ENCODE data around the gene NDUFV3.

The NDUFV3 gene

GRCh38 chr21:42850463-42850862 lies 42.6 kb upstream of the NDUFV3 start:
- Histone ChIP-seq H3K36me3 (ENCODE audit: control insufficient read depth in 2 of 2, insufficient read depth in 2 of 2, low read length in 2 of 2) (peaks cover 35 to 46% of the 10 kb centered on the region in 2 donors), H3K9me3 (ENCODE audit: control insufficient read depth in 2 of 2, low read length in 2 of 2) (no peaks in the 10 kb centered on the region), H3K27me3 (ENCODE audit: control insufficient read depth in 1 of 2, insufficient read depth in 2 of 2, low read length in 2 of 2) (no peaks in the 10 kb centered on the region), H3K4me3 (ENCODE audit: low read length in 2 of 2) (no peak overlapping the region), H3K4me1 (ENCODE audit: control insufficient read depth, insufficient read depth, low read length) (peaks cover 2% of the 10 kb centered on the region), H3K9ac (ENCODE audit: low read length in 2 of 2) (no peak overlapping the region), H3K27ac (ENCODE audit: low read length) (no peak overlapping the region)

- no peaks in the 10 kb centered on the region for H3K4me1 ChIP-seq (ENCODE audit: control insufficient read depth, insufficient read depth, low read length)
- H3K27ac ChIP-seq (ENCODE audit: low read length) = no peak overlapping the region
- no peak overlapping the region for H3K4me3 ChIP-seq (ENCODE audit: low read length in 2 of 2)
- H3K9me3 ChIP-seq (ENCODE audit: control insufficient read depth in 2 of 2, low read length in 2 of 2) = no peaks in the 10 kb centered on the region
- H3K27me3 ChIP-seq (ENCODE audit: control insufficient read depth in 1 of 2, insufficient read depth in 2 of 2, low read length in 2 of 2) = no peaks in the 10 kb centered on the region
- H3K36me3 ChIP-seq (ENCODE audit: control insufficient read depth in 2 of 2, insufficient read depth in 2 of 2, low read length in 2 of 2) = peaks cover 39 to 49% of the 10 kb centered on the region in 2 donors
- no peak overlapping the region for H3K9ac ChIP-seq (ENCODE audit: low read length in 2 of 2)
Measured at GRCh38 chr21:42850866-42851391, 42.2 kb upstream of the NDUFV3 start.

- Histone ChIP-seq H3K9ac (ENCODE audit: low read length in 2 of 2) (no peak overlapping the region), H3K4me3 (ENCODE audit: low read length in 2 of 2) (no peak overlapping the region), H3K27me3 (ENCODE audit: control insufficient read depth in 1 of 2, insufficient read depth in 2 of 2, low read length in 2 of 2) (no peaks in the 10 kb centered on the region), H3K4me1 (ENCODE audit: control insufficient read depth, insufficient read depth, low read length) (no peaks in the 10 kb centered on the region), H3K36me3 (ENCODE audit: control insufficient read depth in 2 of 2, insufficient read depth in 2 of 2, low read length in 2 of 2) (peaks cover 36 to 51% of the 10 kb centered on the region in 2 donors), H3K9me3 (ENCODE audit: control insufficient read depth in 2 of 2, low read length in 2 of 2) (no peaks in the 10 kb centered on the region), H3K27ac (ENCODE audit: low read length) (no peak overlapping the region)
Measured at GRCh38 chr21:42851812-42852665, 41.1 kb upstream of the NDUFV3 start.

- no peak overlapping the region for H3K27ac ChIP-seq (ENCODE audit: low read length)
- no peak overlapping the region for H3K9ac ChIP-seq (ENCODE audit: low read length in 2 of 2)
- H3K9me3 ChIP-seq (ENCODE audit: control insufficient read depth in 2 of 2, low read length in 2 of 2) = no peaks in the 10 kb centered on the region
- no peaks in the 10 kb centered on the region for H3K4me1 ChIP-seq (ENCODE audit: control insufficient read depth, insufficient read depth, low read length)
- H3K36me3 ChIP-seq (ENCODE audit: control insufficient read depth in 2 of 2, insufficient read depth in 2 of 2, low read length in 2 of 2) = peaks cover 36 to 51% of the 10 kb centered on the region in 2 donors
- no peaks in the 10 kb centered on the region for H3K27me3 ChIP-seq (ENCODE audit: control insufficient read depth in 1 of 2, insufficient read depth in 2 of 2, low read length in 2 of 2)
- no peak overlapping the region for H3K4me3 ChIP-seq (ENCODE audit: low read length in 2 of 2)
Measured at GRCh38 chr21:42852925-42853570, 40.1 kb upstream of the NDUFV3 start.

- Histone ChIP-seq H3K27me3 (ENCODE audit: control insufficient read depth in 1 of 2, insufficient read depth in 2 of 2, low read length in 2 of 2) (no peaks in the 10 kb centered on the region), H3K36me3 (ENCODE audit: control insufficient read depth in 2 of 2, insufficient read depth in 2 of 2, low read length in 2 of 2) (peaks cover 39 to 56% of the 10 kb centered on the region in 2 donors)
Measured at GRCh38 chr21:42853621-42854020, 39.5 kb upstream of the NDUFV3 start.

GRCh38 chr21:42854246-42855010 lies 38.7 kb upstream of the NDUFV3 start:
- H3K9me3 ChIP-seq (ENCODE audit: control insufficient read depth in 2 of 2, low read length in 2 of 2) = no peaks in the 10 kb centered on the region
- H3K4me3 ChIP-seq (ENCODE audit: low read length in 2 of 2) = no peak overlapping the region
- H3K4me1 ChIP-seq (ENCODE audit: control insufficient read depth, insufficient read depth, low read length) = no peaks in the 10 kb centered on the region
- H3K9ac ChIP-seq (ENCODE audit: low read length in 2 of 2) = no peak overlapping the region
- peaks cover 38 to 53% of the 10 kb centered on the region in 2 donors for H3K36me3 ChIP-seq (ENCODE audit: control insufficient read depth in 2 of 2, insufficient read depth in 2 of 2, low read length in 2 of 2)
- H3K27me3 ChIP-seq (ENCODE audit: control insufficient read depth in 1 of 2, insufficient read depth in 2 of 2, low read length in 2 of 2) = no peaks in the 10 kb centered on the region
- no peak overlapping the region for H3K27ac ChIP-seq (ENCODE audit: low read length)

More at GRCh38 chr21:42853621-42854020, 39.5 kb upstream of the NDUFV3 start:
- Histone ChIP-seq H3K27ac (ENCODE audit: low read length) (no peak overlapping the region), H3K4me3 (ENCODE audit: low read length in 2 of 2) (no peak overlapping the region), H3K9me3 (ENCODE audit: control insufficient read depth in 2 of 2, low read length in 2 of 2) (no peaks in the 10 kb centered on the region), H3K9ac (ENCODE audit: low read length in 2 of 2) (no peak overlapping the region), H3K4me1 (ENCODE audit: control insufficient read depth, insufficient read depth, low read length) (no peaks in the 10 kb centered on the region)

- Histone ChIP-seq H3K36me3 (ENCODE audit: control insufficient read depth in 2 of 2, insufficient read depth in 2 of 2, low read length in 2 of 2) (peaks cover 36 to 52% of the 10 kb centered on the region in 2 donors), H3K9me3 (ENCODE audit: control insufficient read depth in 2 of 2, low read length in 2 of 2) (no peaks in the 10 kb centered on the region), H3K4me1 (ENCODE audit: control insufficient read depth, insufficient read depth, low read length) (no peaks in the 10 kb centered on the region), H3K4me3 (ENCODE audit: low read length in 2 of 2) (no peak overlapping the region), H3K27me3 (ENCODE audit: control insufficient read depth in 1 of 2, insufficient read depth in 2 of 2, low read length in 2 of 2) (no peaks in the 10 kb centered on the region), H3K27ac (ENCODE audit: low read length) (no peak overlapping the region), H3K9ac (ENCODE audit: low read length in 2 of 2) (no peak overlapping the region)
Measured at GRCh38 chr21:42855171-42855936, 37.8 kb upstream of the NDUFV3 start.

- no peak overlapping the region for H3K9ac ChIP-seq (ENCODE audit: low read length in 2 of 2)
- no peak overlapping the region for H3K4me3 ChIP-seq (ENCODE audit: low read length in 2 of 2)
- H3K9me3 ChIP-seq (ENCODE audit: control insufficient read depth in 2 of 2, low read length in 2 of 2) = no peaks in the 10 kb centered on the region
- no peaks in the 10 kb centered on the region for H3K4me1 ChIP-seq (ENCODE audit: control insufficient read depth, insufficient read depth, low read length)
- H3K27me3 ChIP-seq (ENCODE audit: control insufficient read depth in 1 of 2, insufficient read depth in 2 of 2, low read length in 2 of 2) = no peaks in the 10 kb centered on the region
- H3K27ac ChIP-seq (ENCODE audit: low read length) = no peak overlapping the region
- peaks cover 37 to 53% of the 10 kb centered on the region in 2 donors for H3K36me3 ChIP-seq (ENCODE audit: control insufficient read depth in 2 of 2, insufficient read depth in 2 of 2, low read length in 2 of 2)
Measured at GRCh38 chr21:42855937-42856335, 37.2 kb upstream of the NDUFV3 start.

GRCh38 chr21:42857216-42857615 lies 35.9 kb upstream of the NDUFV3 start:
- no peaks in the 10 kb centered on the region for H3K27me3 ChIP-seq (ENCODE audit: control insufficient read depth in 1 of 2, insufficient read depth in 2 of 2, low read length in 2 of 2)
- no peaks in the 10 kb centered on the region for H3K4me1 ChIP-seq (ENCODE audit: control insufficient read depth, insufficient read depth, low read length)
- H3K36me3 ChIP-seq (ENCODE audit: control insufficient read depth in 2 of 2, insufficient read depth in 2 of 2, low read length in 2 of 2) = peaks cover 34 to 43% of the 10 kb centered on the region in 2 donors
- no peak overlapping the region for H3K4me3 ChIP-seq (ENCODE audit: low read length in 2 of 2)
- H3K9me3 ChIP-seq (ENCODE audit: control insufficient read depth in 2 of 2, low read length in 2 of 2) = no peaks in the 10 kb centered on the region
- no peak overlapping the region for H3K27ac ChIP-seq (ENCODE audit: low read length)
- H3K9ac ChIP-seq (ENCODE audit: low read length in 2 of 2) = no peak overlapping the region
